Smooth muscle cell of the brain vasculature (primary cell): ENCODE data around the gene ITGB4.
"Not testable (repeated sequence)": the region's sequence is repeated elsewhere in the genome, so short reads cannot be mapped to it uniquely, and the experiment has no call there.

Experiments used
- DNase-seq: peaks from one replicate; pipeline ENCODE4 v3.0.0-alpha.2; 2012; ENCODE audit warnings: low read depth, low spot score

ITGB4 gene

GRCh38 chr17:75769536-75769935 lies 48.3 kb downstream of the ITGB4 start:
- DNase-seq, result no peak

- DNase-seq, result no peak
Measured at GRCh38 chr17:75771334-75772281, 50.3 kb downstream of the ITGB4 start.

GRCh38 chr17:75773121-75773807 lies 52.0 kb downstream of the ITGB4 start:
- no peak for DNase-seq

- DNase-seq, result no peak
Measured at GRCh38 chr17:75773808-75774470, 52.7 kb downstream of the ITGB4 start.

GRCh38 chr17:75774471-75774990 lies 53.3 kb downstream of the ITGB4 start:
- no peak for DNase-seq

GRCh38 chr17:75774991-75775668 lies 53.9 kb downstream of the ITGB4 start:
- DNase-seq, result no peak

- no peak for DNase-seq
Measured at GRCh38 chr17:75776386-75777295, 55.4 kb downstream of the ITGB4 start.

GRCh38 chr17:75777296-75777922 lies 56.1 kb downstream of the ITGB4 start:
- no peak for DNase-seq

- DNase-seq, result not testable (repeated sequence)
Measured at GRCh38 chr17:75778066-75778860, 57.0 kb downstream of the ITGB4 start.

GRCh38 chr17:75778861-75779249 lies 57.6 kb downstream of the ITGB4 start:
- no peak for DNase-seq

GRCh38 chr17:75779250-75779986 lies 58.2 kb downstream of the ITGB4 start:
- DNase-seq, result peak; percentile 99

- no peak for DNase-seq
Measured at GRCh38 chr17:75779987-75780889, 59.0 kb downstream of the ITGB4 start.

- no peak for DNase-seq
Measured at GRCh38 chr17:75783069-75783783, 62.0 kb downstream of the ITGB4 start.

GRCh38 chr17:75783803-75784472 lies 62.7 kb downstream of the ITGB4 start:
- DNase-seq, result no peak

- peak; percentile 99 for DNase-seq
Measured at GRCh38 chr17:75784473-75785015, 63.3 kb downstream of the ITGB4 start, which contains the start of gene UNK. Gene UNK, plus strand, starts transcription at chr17:75784806. Its CDS starts 75 bp downstream, at chr17:75784881.
